ENCODE results near the gene GNB1L.
A peak's percentile ranks its signal among the peaks of the same experiment; 100 is the strongest.

Gene GNB1L

GRCh38 chr22:19854778-19855503 lies at the start of gene GNB1L, which contains the start of gene RTL10:
Gene GNB1L (minus strand): TSS chr22:19854874. CDS start chr22:19821355, 33,519 bp downstream.
Gene RTL10 (minus strand): TSS chr22:19854874. CDS start chr22:19852261, 2,613 bp downstream.
- peak; percentile 88 for DNase-seq (ENCODE audit: low read depth, low spot score)

GRCh38 chr22:19904174-19904856 lies 49.6 kb upstream of the GNB1L start:
- DNase-seq (ENCODE audit: low read depth, low spot score) = no peak

GRCh38 chr22:19903513-19903912 lies 48.8 kb upstream of the GNB1L start:
- DNase-seq (ENCODE audit: low read depth, low spot score) = no peak

GRCh38 chr22:19903031-19903430 lies 48.4 kb upstream of the GNB1L start:
- no peak for DNase-seq (ENCODE audit: low read depth, low spot score)

- no peak for DNase-seq (ENCODE audit: low read depth, low spot score)
Measured at GRCh38 chr22:19902245-19902715, 47.6 kb upstream of the GNB1L start.

GRCh38 chr22:19901577-19902244 lies 47.0 kb upstream of the GNB1L start:
- no peak for DNase-seq (ENCODE audit: low read depth, low spot score)

- no peak for DNase-seq (ENCODE audit: low read depth, low spot score)
Measured at GRCh38 chr22:19900707-19901436, 46.2 kb upstream of the GNB1L start.

GRCh38 chr22:19898831-19899567 lies 44.3 kb upstream of the GNB1L start:
- no peak for DNase-seq (ENCODE audit: low read depth, low spot score)

GRCh38 chr22:19898145-19898544 lies 43.5 kb upstream of the GNB1L start:
- no peak for DNase-seq (ENCODE audit: low read depth, low spot score)

- DNase-seq (ENCODE audit: low read depth, low spot score) = no peak
Measured at GRCh38 chr22:19897726-19898125, 43.1 kb upstream of the GNB1L start.

- DNase-seq (ENCODE audit: low read depth, low spot score) = no peak
Measured at GRCh38 chr22:19896665-19897355, 42.1 kb upstream of the GNB1L start.

GRCh38 chr22:19895160-19895849 lies 40.6 kb upstream of the GNB1L start:
- DNase-seq (ENCODE audit: low read depth, low spot score) = no peak

- DNase-seq (ENCODE audit: low read depth, low spot score) = no peak
Measured at GRCh38 chr22:19893363-19893762, 38.7 kb upstream of the GNB1L start.

- DNase-seq (ENCODE audit: low read depth, low spot score) = no peak
Measured at GRCh38 chr22:19892925-19893324, 38.3 kb upstream of the GNB1L start.

- DNase-seq (ENCODE audit: low read depth, low spot score) = peak; percentile 28
Measured at GRCh38 chr22:19892257-19892879, 37.7 kb upstream of the GNB1L start.

- peak; percentile 76 for DNase-seq (ENCODE audit: low read depth, low spot score)
Measured at GRCh38 chr22:19891317-19892256, 36.9 kb upstream of the GNB1L start.

GRCh38 chr22:19890502-19891316 lies 36.0 kb upstream of the GNB1L start:
- no peak for DNase-seq (ENCODE audit: low read depth, low spot score)
